Bronchial epithelial cell (primary cell): ENCODE measurements around the gene KDM4B. TPM values are rescaled to one million over a fixed set of nuclear protein-coding genes. Genes with fewer than 3 reads are reported as not detected.

Source experiments
- DNase-seq: peaks from one replicate; pipeline ENCODE4 v3.0.0-alpha.2; 2010; ENCODE audit warnings: low read depth
- FAIRE-seq: peaks from 2 replicates; lab custom pipeline; 2011; peaks lifted over from hg19 to GRCh38; lab: Jason Lieb, UNC
- H3K27me3 ChIP-seq: 2 replicates; pipeline ENCODE4 v1.5.1; 2011; ENCODE audit warnings: low read length; ENCODE audit not compliant: control insufficient read depth, insufficient read depth
- H3K36me3 ChIP-seq: 2 replicates; pipeline ENCODE4 v1.5.1; 2011; ENCODE audit warnings: low read length; ENCODE audit not compliant: control insufficient read depth, insufficient read depth
- H3K4me3 ChIP-seq: 2 replicates; pipeline ENCODE4 v1.5.1; 2011; ENCODE audit warnings: mild to moderate bottlenecking, low read depth, low read length, control low read depth
- CTCF ChIP-seq: IDR thresholded peaks from 2 replicates; pipeline ENCODE4 v1.5.1; 2011; ENCODE audit warnings: mild to moderate bottlenecking, moderate library complexity, low read length, control low read depth, inconsistent platforms; ENCODE audit not compliant: insufficient read depth, severe bottlenecking
- total RNA-seq: library from RNA; depleted of rRNA; stranded (reverse); fragments of >200 nt; gene quantifications from 2 replicates; pipeline ENCODE4 v1.2.1, GENCODE V29; 2014

The KDM4B gene
- total RNA-seq, 1 donor from 2014 or later: 12.6 TPM

GRCh38 chr19:5067678-5068077 lies 98.8 kb downstream of the KDM4B start:
- Histone ChIP-seq H3K4me3 (no peak overlapping the region), H3K27me3 (no peaks in the 10 kb centered on the region), H3K36me3 (peaks cover 26% of the 10 kb centered on the region)
- TF ChIP-seq CTCF: no peak
- DNase-seq (no peak), FAIRE-seq (no peak)

GRCh38 chr19:5068233-5069072 lies 99.5 kb downstream of the KDM4B start:
- Histone ChIP-seq H3K27me3 (no peaks in the 10 kb centered on the region), H3K4me3 (no peak overlapping the region), H3K36me3 (peaks cover 26% of the 10 kb centered on the region)
- DNase-seq (no peak), FAIRE-seq (no peak)
- no peak for TF ChIP-seq CTCF

GRCh38 chr19:5070331-5070730 lies 101.4 kb downstream of the KDM4B start:
- H3K36me3 ChIP-seq: peaks cover 21% of the 10 kb centered on the region
- no peak for FAIRE-seq

GRCh38 chr19:5070930-5071329 lies 102.0 kb downstream of the KDM4B start:
- H3K36me3 ChIP-seq: peaks cover 19% of the 10 kb centered on the region
- H3K27me3 ChIP-seq: no peaks in the 10 kb centered on the region
- no peak overlapping the region for H3K4me3 ChIP-seq
- no peak for TF ChIP-seq CTCF
- DNase-seq: no peak
- FAIRE-seq: no peak

More at GRCh38 chr19:5070331-5070730, 101.4 kb downstream of the KDM4B start:
- Histone ChIP-seq H3K27me3 (no peaks in the 10 kb centered on the region), H3K4me3 (no peak overlapping the region)
- no peak for DNase-seq
- TF ChIP-seq CTCF: no peak

GRCh38 chr19:5071579-5071978 lies 102.7 kb downstream of the KDM4B start:
- no peaks in the 10 kb centered on the region for H3K27me3 ChIP-seq
- no peak for FAIRE-seq
- H3K4me3 ChIP-seq: no peak overlapping the region
- no peak for DNase-seq
- H3K36me3 ChIP-seq: peaks cover 18% of the 10 kb centered on the region
- TF ChIP-seq CTCF: no peak
